AML-193 (cell line): Measurements from ENCODE around the gene CD6.

Experiments
- DNase-seq, 2 experiments: peaks; one replicate each; lab custom pipeline; 2025; lab: John Stamatoyannopoulos, UW

The CD6 gene

DNA sequence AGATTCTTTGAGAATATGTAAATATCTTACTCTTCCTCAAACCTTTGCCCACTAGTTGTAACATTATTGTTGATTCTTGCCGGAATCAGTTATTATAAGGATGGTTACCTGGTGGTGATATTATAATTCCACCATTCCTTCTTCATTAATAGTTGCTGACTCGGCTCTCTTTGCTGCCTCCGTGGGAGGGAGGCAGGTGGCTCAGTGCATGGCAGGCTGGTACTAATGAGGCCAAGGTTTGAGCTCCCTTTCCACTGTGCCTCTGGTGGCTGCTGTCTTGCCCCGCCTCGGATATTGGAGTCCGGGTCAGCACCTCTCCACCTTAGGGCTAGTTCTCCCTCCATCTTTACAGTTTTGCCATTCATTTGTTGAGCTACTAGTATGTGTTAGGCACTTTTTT is 12.7 kb downstream of the CD6 start:
- DNase-seq = no peak

DNA sequence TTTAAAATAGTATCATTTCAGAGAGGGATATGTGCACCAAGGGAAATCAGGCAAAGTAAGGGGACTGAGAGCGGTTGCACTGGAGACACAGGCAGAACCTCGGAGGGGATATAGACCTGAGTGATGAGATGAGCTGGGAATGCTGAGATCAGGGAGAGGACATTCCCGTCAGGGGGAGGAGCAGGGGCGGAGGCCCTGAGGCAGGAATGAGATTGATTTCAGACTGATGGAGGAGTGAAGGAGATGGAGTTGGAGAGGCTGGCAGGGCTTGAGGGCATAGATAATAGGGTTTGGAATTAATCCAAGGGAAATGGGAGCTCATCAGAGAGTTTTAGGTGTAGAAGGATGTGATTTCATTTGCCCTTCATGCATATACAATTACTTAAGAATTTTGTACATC is 13.2 kb downstream of the CD6 start:
- DNase-seq = no peak

DNA sequence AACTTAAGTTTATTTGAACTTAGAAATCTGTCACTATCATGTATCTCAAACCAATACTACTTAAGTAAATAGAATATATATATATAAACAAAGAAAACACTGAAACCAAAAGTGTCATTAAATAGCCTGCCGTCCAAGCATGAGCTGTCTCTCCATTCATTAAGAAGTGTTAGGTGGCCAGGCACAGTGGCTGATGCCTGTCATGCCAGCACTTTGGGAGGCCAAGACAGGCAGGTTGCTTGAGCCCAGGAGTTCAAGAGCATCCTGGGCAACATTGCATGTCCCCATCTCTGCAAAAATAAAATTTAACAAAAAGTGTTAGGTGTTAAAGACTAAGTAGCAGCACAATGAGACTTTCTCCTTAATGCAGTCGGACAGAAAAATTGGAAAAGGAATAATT is 14.0 kb downstream of the CD6 start:
- DNase-seq = no peak

DNA sequence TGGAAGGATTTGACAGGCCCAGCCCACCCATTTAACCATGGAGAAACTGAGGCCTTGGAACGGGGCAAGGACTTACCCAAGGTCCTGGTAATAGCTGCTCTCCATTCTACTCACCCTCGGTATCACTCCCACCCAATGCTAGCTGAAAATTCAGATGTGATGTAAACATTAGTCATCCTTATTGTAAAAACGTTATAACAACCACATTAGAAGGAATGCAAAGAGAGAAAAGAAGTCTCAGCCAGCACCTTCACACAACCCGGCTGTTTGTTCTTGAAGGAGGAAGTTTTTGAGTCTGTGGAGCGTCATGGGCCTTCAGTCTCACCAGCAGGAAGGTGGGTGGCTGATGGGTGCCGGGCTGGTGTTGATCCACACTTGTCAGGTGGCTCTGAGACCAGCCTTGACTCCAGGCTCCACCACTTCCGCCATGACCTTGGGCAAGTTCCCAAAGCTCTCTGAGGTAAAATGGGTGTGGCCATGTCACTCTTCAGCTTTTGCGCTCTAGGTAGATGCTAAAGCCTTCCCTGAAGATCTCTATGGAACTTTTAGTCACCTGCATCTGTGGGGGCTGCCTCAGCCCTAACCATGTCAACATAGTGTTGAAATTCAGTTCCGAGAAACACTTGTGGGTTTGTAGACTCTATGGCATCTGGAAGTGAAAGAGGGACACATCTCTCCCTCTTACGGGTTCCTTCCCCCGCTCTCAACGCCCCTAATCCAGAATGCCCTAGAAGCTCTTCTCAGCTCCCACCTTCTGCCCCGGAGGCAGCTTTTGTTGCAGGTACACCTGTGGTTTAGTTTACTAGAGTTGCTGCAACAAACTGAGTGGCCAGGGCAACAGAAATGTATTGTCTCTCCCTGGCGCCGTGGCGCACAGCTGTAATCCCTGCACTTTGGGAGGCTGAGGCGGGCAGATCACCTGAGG is 14.8 kb downstream of the CD6 start:
- DNase-seq = no peak

DNA sequence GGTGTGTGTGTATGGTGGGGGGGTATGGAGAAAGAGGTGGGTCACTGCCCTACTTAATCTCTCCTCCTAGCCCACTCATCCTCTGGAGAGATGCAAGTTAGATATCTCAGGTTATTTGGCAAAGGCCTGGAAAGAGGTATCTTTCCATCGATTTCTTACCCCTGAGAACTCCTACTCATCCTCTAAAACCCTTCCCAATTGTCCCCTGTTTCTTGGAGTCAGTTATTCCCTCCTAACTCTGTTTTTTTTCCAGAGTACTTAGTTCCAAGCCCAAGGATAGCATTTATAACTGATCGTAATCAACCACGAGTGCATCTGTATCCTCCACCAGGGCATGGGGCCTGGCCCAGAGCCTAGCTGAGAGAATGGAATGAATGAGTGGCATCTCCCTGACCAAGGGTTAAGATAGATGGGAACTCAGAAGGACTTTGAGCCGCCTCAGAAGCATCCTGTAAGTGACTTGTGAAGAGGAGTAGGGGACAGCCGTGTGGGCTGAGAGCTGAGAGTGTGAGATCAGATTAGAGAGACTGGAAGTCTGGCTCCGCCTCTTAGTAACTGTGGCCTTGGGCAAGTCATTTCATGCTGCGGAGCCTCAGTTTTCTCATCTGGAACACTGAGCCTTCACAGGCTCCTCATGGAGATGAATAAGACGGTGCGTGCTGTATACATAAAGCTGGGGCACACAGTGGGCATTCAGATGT is 16.2 kb downstream of the CD6 start:
- DNase-seq = no peak

DNA sequence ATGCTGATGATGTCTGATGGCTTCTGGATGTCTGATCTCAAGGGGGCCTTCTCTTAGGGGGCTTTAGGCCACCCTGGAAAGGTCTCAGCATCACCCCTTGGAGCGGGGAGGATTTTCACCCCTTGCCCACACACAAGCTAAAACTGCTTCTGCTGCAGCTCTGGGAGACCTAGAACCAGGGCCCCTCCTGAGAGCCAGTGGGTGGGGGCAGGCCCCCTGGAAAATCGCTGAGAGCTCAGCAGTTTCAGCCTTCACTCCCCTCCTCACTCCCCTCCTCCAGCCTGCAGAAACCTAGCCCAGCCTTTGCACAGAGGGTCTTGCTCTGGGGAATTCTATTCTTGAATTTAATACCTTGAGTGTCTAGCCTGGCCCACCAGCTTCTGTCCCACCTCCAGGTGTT is 17.2 kb downstream of the CD6 start:
- DNase-seq = no peak

DNA sequence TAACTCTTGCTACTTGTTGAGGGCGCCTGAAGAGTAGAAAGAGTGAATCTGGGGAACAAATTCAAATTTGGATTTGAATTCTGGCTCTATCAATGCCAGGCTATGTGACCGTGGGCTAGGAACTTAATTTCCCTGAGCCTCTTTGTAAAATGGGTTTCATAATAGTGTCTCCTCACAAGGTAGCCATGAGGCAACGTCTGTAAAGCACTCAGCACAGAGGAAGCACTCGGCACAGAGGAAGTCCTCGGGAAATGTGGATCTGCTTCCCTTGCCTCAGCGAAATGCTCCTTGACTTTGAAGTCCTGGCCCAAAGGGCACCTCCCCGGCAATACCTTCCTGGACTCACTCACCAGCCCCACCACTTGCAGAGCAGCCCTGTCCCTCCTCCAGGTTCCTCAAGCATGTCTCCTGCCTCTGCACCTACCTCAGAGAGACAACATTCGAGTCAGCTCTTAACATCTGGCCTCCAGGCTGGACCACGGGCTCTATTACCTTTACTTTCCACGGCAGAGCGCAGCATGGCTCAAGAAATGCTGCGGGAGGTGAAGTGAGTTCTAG is 17.7 kb downstream of the CD6 start:
- DNase-seq = no peak

DNA sequence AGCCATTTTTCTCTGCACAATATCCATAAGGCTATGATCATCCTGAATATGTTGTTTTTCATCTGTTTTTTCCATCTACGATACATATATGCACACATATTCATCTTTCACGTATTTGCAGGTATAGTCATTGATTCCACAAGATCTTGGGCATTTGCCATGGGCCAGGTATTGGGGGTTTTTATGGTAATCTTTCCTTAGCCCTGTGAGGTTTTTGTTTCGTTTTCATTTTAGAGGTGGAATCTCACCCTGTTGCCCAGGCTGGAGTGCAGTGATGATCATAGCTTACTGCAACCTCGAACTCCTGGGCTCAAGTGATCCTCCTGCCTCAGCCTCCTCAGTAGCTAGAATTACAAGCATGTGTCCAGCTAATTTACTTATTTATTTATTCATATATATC is 20.0 kb downstream of the CD6 start:
- DNase-seq = no peak

DNA sequence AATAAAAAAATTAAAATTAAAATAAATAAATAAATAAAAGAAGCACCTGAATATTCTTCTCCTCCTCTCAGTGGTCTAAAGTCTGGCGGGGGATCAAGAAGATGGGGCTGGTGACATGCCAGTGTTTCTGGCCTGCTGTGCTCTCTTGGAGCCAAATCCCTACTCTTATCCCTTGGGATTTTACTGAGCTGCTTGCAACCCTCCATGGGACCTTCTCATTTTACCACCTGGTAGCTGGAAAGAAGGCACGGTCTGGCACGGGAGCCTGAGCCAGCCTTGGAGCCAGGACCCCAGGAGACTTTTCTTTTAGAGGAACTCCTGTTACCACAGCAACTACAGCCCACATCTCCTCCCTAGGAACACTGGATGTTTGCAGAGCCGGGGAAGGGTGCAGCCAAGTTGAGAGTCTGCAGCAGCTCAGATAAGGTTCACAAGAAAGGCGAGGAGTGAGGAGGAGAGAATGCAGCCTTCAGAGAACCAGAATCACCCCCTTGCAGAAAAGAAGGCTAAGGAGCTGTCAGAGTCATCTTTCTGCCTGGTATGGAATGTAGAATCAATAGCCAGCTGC is 21.4 kb downstream of the CD6 start:
- DNase-seq = no peak

DNA sequence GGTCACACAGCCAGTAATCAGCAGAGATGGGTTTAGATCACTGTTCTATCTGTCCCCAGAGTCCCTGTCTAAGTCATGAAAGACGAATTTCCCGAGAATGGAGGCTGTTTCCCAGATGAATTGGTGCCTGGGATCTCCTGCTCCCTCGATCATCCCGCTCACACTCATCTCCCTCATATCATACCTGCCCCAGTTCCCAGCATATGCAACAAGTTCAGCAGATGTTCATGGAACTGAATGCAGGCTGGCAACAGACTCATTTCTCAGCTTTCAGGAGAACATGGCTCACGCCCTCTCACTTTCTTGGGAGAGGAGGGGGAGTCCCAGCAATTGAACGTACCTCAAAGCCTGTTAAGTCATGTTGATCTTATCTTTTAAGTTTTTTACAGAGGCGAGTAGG is 22.1 kb downstream of the CD6 start:
- no peak for DNase-seq

DNA sequence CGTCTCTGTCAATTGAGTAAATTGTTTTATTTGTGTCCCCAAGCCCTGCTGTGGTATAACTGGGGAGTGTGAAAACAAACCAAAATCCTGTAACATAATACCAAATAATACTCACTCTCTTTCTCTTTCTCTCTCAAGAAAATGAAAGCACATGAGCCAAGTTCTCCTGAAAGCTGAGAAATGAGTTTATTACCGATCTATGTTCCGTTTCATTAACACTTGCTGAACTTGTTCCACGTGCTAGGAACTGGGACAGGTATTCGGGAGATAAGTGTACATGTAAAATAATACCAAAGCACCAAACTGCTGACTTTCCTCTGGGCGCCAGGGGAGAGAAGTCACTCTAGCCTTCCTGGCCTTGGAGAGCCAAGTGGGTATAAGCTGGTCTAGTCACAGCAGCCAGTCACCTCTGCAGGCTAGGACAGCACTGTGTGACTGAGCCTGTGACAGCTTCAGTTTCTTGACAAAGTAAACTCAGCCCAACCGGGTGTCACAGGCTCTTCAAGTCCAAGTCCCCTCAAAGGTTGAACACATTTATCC is 23.1 kb downstream of the CD6 start:
- DNase-seq = no peak

DNA sequence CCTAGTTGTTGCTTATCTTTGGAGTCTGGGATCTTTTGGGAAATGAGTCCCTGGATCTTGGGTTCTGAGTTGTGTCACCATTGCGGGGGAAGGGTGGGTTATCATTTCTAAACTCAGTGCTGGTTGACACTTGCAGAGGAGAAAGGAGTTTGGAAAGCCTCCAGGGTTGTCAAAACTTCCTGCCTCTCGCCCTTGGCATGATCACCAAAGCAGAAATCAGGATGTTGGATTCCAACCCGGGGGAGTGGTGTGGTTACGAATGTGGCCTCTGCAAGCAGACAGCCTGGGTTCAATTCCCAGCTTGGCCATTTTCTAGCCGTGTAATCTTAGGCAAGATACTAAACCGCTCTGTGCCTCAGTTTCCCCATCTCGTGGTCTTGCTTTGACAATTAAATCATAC is 24.3 kb downstream of the CD6 start:
- DNase-seq = no peak

DNA sequence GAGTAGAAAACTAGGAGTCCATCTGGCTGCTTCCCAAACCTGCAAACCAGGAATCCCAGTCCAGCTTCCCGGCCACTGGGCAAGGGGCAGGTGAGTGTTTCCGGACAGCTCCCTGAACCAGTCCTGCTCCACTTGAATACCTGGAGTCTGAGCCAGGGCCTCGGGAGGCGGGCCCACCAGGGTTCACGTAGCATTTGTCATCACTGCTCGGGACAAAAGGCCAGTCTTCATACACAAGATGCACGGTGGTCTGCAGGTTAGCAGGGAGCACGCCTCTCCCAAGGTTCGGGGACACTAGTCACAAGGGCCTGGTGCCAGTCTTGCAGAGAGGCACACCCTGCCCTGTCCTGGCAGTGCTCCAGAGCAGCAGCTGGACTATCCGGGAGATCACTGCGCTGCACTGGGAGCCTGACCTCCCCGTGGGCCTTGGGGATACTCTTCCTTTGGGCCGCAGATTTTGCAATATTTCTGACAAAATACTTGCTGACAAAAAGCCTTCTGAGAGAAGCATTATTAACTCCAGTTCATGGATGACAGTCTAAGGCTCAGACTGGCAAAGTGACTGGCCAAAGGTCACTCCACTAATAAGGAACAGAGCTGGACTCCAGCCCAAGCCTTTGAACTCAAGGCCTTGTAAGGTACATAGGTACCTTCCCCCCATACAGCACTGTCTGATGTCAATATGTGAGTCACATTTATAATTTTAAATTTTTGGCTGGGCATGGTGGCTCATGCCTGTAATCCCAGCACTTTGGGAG is 25.1 kb downstream of the CD6 start:
- no peak for DNase-seq

DNA sequence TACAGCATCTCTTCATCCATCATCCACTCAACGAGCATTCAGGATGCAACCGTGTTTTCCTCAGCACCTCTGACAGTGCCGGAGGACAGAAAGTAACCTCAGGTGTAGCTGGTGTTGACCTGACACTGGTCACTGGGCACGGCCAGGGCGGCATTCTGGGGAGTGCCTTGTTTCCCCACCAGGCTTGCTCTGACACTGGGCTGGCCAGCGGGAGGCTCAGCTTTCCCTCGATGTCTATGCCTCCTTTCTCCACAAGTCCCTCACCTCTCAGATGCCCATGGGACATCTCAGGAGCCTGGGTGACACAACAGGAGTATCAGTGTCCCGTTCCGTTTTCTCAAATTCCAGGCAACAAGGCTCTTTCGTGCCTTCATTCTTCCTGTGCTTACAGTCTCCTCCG is 28.9 kb downstream of the CD6 start:
- DNase-seq = no peak

DNA sequence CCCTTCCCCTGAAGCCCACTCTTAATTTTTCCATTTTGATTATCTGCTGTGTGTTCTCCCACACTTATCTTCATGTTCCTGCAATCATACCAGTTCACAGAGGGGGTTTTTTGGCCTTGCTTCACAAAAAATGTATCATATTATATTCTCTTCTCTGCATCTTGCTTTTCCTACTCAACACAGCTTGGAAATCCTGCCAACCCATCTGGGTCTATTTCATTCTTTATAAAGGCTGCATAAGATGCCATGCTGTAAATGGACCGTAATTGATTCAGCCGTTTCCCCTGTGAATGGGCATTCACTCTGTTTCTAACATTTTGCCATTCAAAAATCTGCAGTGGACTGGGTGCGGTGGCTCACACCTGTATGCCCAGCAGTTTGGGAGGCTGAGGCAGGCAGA is 30.5 kb downstream of the CD6 start:
- DNase-seq = no peak

DNA sequence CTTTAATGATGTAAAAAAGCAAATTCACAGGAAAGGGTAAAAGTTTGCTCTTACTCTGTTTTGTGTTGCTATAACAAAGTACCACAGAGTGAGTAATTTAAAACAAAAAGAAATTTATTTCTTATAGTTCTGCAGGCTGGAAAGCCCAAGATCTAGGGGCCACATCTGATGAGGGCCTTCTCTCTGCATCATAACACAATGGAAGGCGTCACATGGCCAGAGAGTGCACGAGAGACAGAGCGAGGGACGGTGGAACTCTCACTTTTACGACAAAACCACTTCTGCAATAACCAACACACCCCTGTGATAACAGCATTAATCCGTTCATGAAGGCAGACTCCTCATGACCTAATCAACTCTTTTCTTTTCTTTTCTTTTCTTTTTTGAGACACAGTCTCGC is 31.1 kb downstream of the CD6 start:
- DNase-seq = no peak

DNA sequence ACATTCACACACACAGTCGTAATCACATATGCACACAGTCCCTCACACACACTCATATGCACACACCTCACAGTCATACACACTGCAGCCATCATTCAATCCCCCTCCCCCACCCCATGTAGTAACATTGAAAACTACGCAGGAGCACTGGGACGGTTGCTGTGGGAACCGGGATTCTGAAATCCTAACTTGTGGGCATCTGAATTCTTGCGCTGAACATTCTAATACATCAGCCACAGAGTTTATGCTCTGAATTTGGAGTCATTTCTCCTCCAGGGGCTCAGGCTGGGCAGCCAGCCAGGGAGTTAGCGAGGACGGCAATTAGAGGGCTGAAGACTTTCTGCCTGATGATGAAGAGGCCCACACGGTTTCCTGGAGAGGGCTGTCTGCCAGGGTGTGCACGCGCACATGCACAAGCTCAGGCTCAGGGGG is 32.7 kb downstream of the CD6 start:
- DNase-seq = no peak

DNA sequence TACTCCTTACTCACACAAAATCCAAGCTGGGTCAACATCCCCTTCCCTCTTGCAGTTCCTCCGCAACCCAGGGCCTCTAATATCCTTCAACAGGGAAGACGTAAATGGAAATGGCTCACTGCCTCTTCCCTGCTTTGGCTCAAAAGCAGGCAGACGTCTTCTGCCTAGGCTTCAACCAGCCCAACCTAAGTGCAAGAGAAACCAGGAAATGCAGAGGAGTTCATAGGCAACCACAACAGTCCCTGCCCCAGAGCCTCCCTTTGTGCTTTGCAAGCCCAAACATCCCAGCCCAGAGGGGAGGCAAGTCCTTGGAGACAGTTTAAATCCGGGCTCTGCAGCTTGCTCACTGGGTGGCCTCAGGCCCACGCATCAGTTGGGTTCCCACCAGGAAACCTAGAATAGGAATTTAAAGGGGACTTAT is 33.3 kb downstream of the CD6 start:
- DNase-seq = no peak

DNA sequence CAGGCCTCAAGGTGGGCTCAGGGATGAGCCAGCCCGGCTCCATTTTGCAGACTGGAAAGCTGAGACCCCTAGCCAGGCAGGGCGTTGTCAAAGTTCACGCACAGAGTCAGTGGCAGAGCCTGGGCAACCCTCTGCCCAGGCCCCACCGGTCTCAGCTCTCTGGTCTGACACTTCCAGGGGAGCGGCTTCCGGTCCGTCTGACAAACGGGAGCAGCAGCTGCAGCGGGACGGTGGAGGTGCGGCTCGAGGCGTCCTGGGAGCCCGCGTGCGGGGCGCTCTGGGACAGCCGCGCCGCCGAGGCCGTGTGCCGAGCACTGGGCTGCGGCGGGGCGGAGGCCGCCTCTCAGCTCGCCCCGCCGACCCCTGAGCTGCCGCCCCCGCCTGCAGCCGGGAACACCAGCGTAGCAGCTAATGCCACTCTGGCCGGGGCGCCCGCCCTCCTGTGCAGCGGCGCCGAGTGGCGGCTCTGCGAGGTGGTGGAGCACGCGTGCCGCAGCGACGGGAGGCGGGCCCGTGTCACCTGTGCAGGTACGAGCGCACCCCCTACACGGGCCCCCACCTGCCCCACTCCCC is 36.0 kb downstream of the CD6 start:
- no peak for DNase-seq

DNA sequence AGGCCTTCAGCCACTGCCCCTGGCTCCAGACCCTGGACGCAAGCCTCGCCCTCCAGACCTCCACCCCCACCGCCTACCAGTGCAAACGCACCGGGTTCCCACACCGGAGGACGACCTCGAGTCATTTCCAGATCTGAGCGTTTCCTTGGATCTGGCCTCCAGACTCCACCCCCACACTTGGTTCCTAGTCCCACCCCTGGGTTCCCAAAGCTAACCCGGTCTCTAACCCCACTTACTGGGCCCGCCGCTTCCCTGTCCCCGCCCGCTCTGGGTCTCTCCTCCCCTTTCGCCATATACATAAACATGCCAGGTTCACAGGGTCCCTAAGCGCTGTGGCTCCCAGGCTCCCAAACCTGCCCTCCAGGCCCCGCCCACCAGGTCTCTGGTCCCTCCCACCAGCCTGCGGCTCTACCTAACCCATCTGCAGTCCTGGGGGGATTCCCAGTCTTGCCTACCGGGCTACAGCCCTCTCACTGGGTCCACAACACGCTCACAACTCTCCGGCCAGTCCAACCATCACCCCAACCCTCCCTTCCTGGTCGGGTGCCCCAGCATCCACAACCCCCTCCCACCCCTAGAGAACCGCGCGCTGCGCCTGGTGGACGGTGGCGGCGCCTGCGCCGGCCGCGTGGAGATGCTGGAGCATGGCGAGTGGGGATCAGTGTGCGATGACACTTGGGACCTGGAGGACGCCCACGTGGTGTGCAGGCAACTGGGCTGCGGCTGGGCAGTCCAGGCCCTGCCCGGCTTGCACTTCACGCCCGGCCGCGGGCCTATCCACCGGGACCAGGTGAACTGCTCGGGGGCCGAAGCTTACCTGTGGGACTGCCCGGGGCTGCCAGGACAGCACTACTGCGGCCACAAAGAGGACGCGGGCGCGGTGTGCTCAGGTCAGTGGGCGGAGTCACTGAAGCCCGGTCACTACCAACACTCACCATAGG is 36.7 kb downstream of the CD6 start:
- DNase-seq = no peak
